Heart right ventricle (tissue), 16 donors: Measurements from ENCODE around the gene ADD2. TPM values are rescaled to one million over a fixed set of nuclear protein-coding genes. Genes with fewer than 3 reads are reported as not detected.

Experiments
- ATAC-seq, 8 donors: fragments of 200-7000 bp; cut with Tn5 transposase; one replicate each; pipeline ENCODE4 v1.9.1; 2020; ENCODE audit warnings: mild to moderate bottlenecking in 8 of 8, moderate library complexity in 8 of 8, moderate number of reproducible peaks in 1 of 8
- DNase-seq, 2 donors: peaks; one replicate each; pipeline ENCODE4 v3.0.0-alpha.2; 2020
- H3K27ac ChIP-seq, 10 donors: fragments of 200-600 bp; sonication (generic) in 2 of 10; one replicate each; pipeline versions ENCODE4 v1.5.0 to v1.8.0; 2020 to 2022; ENCODE audit warnings: mild to moderate bottlenecking in 3 of 10
- H3K27me3 ChIP-seq, 7 donors: fragments of 200-600 bp; one replicate each; pipeline ENCODE4 v1.8.0; 2021 to 2022; ENCODE audit warnings: mild to moderate bottlenecking in 2 of 7
- H3K36me3 ChIP-seq, 9 donors: fragments of 200-600 bp; sonication (generic) in 1 of 9; one replicate each; pipeline versions ENCODE4 v1.5.0 to v1.8.0; 2020 to 2022; ENCODE audit warnings: mild to moderate bottlenecking in 2 of 9
- H3K4me1 ChIP-seq, 9 donors: fragments of 200-600 bp; sonication (generic) in 1 of 9; one replicate each; pipeline versions ENCODE4 v1.5.0 to v1.8.0; 2020 to 2022; ENCODE audit warnings: mild to moderate bottlenecking in 4 of 9
- H3K4me3 ChIP-seq, 10 donors: fragments of 200-600 bp; sonication (generic) in 2 of 10; one replicate each; pipeline versions ENCODE4 v1.5.0 to v1.8.0; 2020 to 2022; ENCODE audit warnings: mild to moderate bottlenecking in 7 of 10, moderate library complexity in 2 of 10
- H3K9me3 ChIP-seq, 11 donors: fragments of 200-600 bp in 10 of 11; sonication (generic) in 2 of 11; one replicate each; pipeline versions ENCODE4 v1.5.0 to v1.8.0; 2013 to 2022; ENCODE audit warnings: mild to moderate bottlenecking in 2 of 11, control low read depth in 1 of 11, moderate library complexity in 1 of 11
- CTCF ChIP-seq, 9 donors: fragments of 200-600 bp; sonication (generic) in 2 of 9; IDR thresholded peaks; one replicate each; pipeline versions ENCODE4 v1.5.0 to v1.8.0; 2021 to 2022; ENCODE audit warnings: antibody characterized with exemption in 9 of 9, mild to moderate bottlenecking in 5 of 9, moderate library complexity in 1 of 9
- WGBS, 2 donors: extraction: QIAGEN DNeasy Blood & Tissue Kit; methylation state at CpG; one replicate each; pipeline ENCODE4 v1.1.7; 2013; ENCODE audit warnings: inconsistent platforms in 1 of 2; 5-methylcytosine and 5-hydroxymethylcytosine counted together
- intact Hi-C, 10 donors: fragments of 100-400 bp; cut with DNase I; formaldehyde crosslinking; loops; one replicate each; pipeline versions ENCODE4 v1.11.1 to v1.14.2; 2022
- polyA plus RNA-seq, 2 donors: library from polyadenylated mRNA; stranded (reverse); fragments of 200-250 nt; gene quantifications; one replicate each; pipeline ENCODE4 v1.2.3, GENCODE V29; 2013
- total RNA-seq, 10 donors: library from RNA; stranded (reverse); fragmentation: NEBNext Ultra II Directional in 3 of 10; extraction: Animal tissue kit (Norgen Biotek cat#: 25700) in 3 of 10; gene quantifications; one replicate each; pipeline versions ENCODE4 v1.2.1 to v1.2.4, GENCODE V29; 2021 to 2023
- donor health status: Arrhythmogenic right ventricular cardiomyopathy.
- donor health status: ischemic (EF 13 %, LVEDD 7.1; RV severe dilation, severe dysfunction).
- donor health status: healthy with polysubstance abuse.
- donor health status: DM: no; HTN: yes; CAD: no.
- donor health status: DM: no; HTN: no; CAD: no.
- donor health status: ischemic (EF 25% LVEDD 6.9; RV normal size, moderate dysfunction).
- donor health status: ischemic (EF 25% LVEDD 5.7; RV mildly dilated, moderate dysfunction).
- donor health status: healthy.
- donor health status: DM: yes; HTN: yes; CAD: no.
- donor health status: Ischemic cardiomyopathy.
- donor health status: ischemic (EF 35%, LVEDD 5.7; RV mildly dilated, moderate dysfunction).
- donor health status: nonischemic (EF 11% LVEDD 7.7; RV severe dilation, severe dysfunction).
- donor health status: DM: yes; HTN: yes; CAD: no.
- donor health status: PGD.
- donor health status: ischemic (EF 29% LVEDD 5.4; RV normal size, mild dysfunction).
- donor health status: nonischemic (EF 23%, LVEDD 6.1; RV moderate dilation, normal function).

ADD2 gene
- total and polyA plus RNA-seq, 12 donors = 0.16 to 5.7 (median 2.2) TPM

- WGBS, 2 donors = 78 to 86% methylated on average over 7 of the region's 7 CpGs
- no peak for TF ChIP-seq CTCF (IDR thresholded peaks at IDR 0.05)
- Histone ChIP-seq H3K4me3 (no peak overlapping the region), H3K9me3 (no peaks in the 10 kb centered on the region), H3K27me3 (no peaks in the 10 kb centered on the region), H3K36me3 (no peaks in the 10 kb centered on the region), H3K27ac (no peak overlapping the region), H3K4me1 (no peaks in the 10 kb centered on the region)
- DNase-seq (no peak), ATAC-seq (no peak)
- intact Hi-C loops = no loop called here
These were observed 50.5 kb downstream of the ADD2 start for GRCh38 chr2:70717431-70718038.

- no peaks in the 10 kb centered on the region for H3K4me1 ChIP-seq
- intact Hi-C loops = no loop called here
- H3K36me3 ChIP-seq = no peaks in the 10 kb centered on the region
- no peak for TF ChIP-seq CTCF (IDR thresholded peaks at IDR 0.05)
- no peak for ATAC-seq
- WGBS, 2 donors = 89 to 90% methylated on average over 3 of the region's 3 CpGs
- H3K27me3 ChIP-seq = no peaks in the 10 kb centered on the region
- H3K4me3 ChIP-seq = no peak overlapping the region
- DNase-seq = no peak
- no peak overlapping the region for H3K27ac ChIP-seq
- no peaks in the 10 kb centered on the region for H3K9me3 ChIP-seq
These were observed 51.0 kb downstream of the ADD2 start for GRCh38 chr2:70716951-70717350.

- Histone ChIP-seq H3K4me3 (no peak overlapping the region), H3K9me3 (no peaks in the 10 kb centered on the region), H3K27me3 (no peaks in the 10 kb centered on the region), H3K4me1 (no peaks in the 10 kb centered on the region), H3K36me3 (no peaks in the 10 kb centered on the region), H3K27ac (no peak overlapping the region)
- WGBS, 2 donors = 50 to 61% methylated on average over 7 of the region's 7 CpGs
- DNase-seq (no peak), ATAC-seq (peak in 3 of 8 donors; percentile 30 to 55 (median 42))
- intact Hi-C loops = no loop called here
- TF ChIP-seq CTCF (IDR thresholded peaks at IDR 0.05) = no peak
These were observed 51.8 kb downstream of the ADD2 start for GRCh38 chr2:70716131-70716743.

- WGBS, 2 donors = 87% methylated on average over 7 of the region's 7 CpGs
- ATAC-seq = no peak
- Histone ChIP-seq H3K36me3 (no peaks in the 10 kb centered on the region), H3K27ac (no peak overlapping the region), H3K4me1 (no peaks in the 10 kb centered on the region), H3K9me3 (no peaks in the 10 kb centered on the region), H3K27me3 (no peaks in the 10 kb centered on the region), H3K4me3 (no peak overlapping the region)
- no peak for TF ChIP-seq CTCF (IDR thresholded peaks at IDR 0.05)
- DNase-seq = no peak
- intact Hi-C loops = no loop called here
These were observed 52.7 kb downstream of the ADD2 start for GRCh38 chr2:70715071-70715985.
